K562 (cell line): Measurements from ENCODE around the gene BTF3L4. TPM values are rescaled to one million over a fixed set of nuclear protein-coding genes. Genes with fewer than 3 reads are reported as not detected.

Experiments used
- ARID4B ChIP-seq: sonication (generic); formaldehyde crosslinking; IDR thresholded peaks from 2 replicates; pipeline ENCODE4 v1.8.0; 2022; ENCODE audit warnings: mild to moderate bottlenecking, missing genetic modification reagents
- BDP1 ChIP-seq: IDR thresholded peaks from 3 replicates; pipeline ENCODE4 v1.6.1; 2011; ENCODE audit not compliant: insufficient read length, insufficient read depth
- DMBX1 ChIP-seq: fragments of 250-450 bp; sonication (Bioruptor Pico); IDR thresholded peaks from 2 replicates; pipeline ENCODE4 v1.8.0; 2022; ENCODE audit warnings: inconsistent platforms, mild to moderate bottlenecking, moderate library complexity, borderline replicate concordance
- FOXK2 ChIP-seq, 2 experiments: fragments of 450-650 bp; IDR thresholded peaks in 1 of 2; conservative IDR thresholded peaks in 1 of 2; 2 replicates each; pipeline ENCODE4 v1.6.1; 2016; ENCODE audit warnings: low read depth in 2 of 2, mild to moderate bottlenecking in 1 of 2
- GTF3C2 ChIP-seq: IDR thresholded peaks from 3 replicates; pipeline ENCODE4 v1.6.1; 2011; ENCODE audit warnings: borderline replicate concordance, mild to moderate bottlenecking, moderate library complexity; ENCODE audit not compliant: insufficient read length; ENCODE audit errors: extremely low read depth
- KHSRP ChIP-seq: fragments of 450-650 bp; IDR thresholded peaks from 2 replicates; pipeline ENCODE4 v1.6.1; 2017
- REST ChIP-seq, 2 experiments: fragments of 450-650 bp; formaldehyde crosslinking in 1 of 2; IDR thresholded peaks; 2 replicates each; pipeline versions ENCODE4 v1.4.0 to v1.6.1; 2014 to 2020; ENCODE audit warnings: mild to moderate bottlenecking in 2 of 2, borderline replicate concordance in 1 of 2, low read depth in 1 of 2
- RFX1 ChIP-seq: fragments of 450-650 bp; IDR thresholded peaks from 2 replicates; pipeline ENCODE4 v1.6.1; 2016; ENCODE audit warnings: mild to moderate bottlenecking, moderate library complexity
- ZNF511 ChIP-seq: sonication (generic); formaldehyde crosslinking; IDR thresholded peaks from 2 replicates; pipeline ENCODE4 v1.8.0; 2022; ENCODE audit warnings: mild to moderate bottlenecking, missing genetic modification reagents
- polyA plus RNA-seq, 8 experiments: library from polyadenylated mRNA; depleted of rRNA in 4 of 8; stranded (reverse) in 5 of 8; unstranded in 3 of 8; fragments of >200 nt; fragmentation: Nextera tagmentation in 2 of 8; fragmentation: Illumina TruSeq in 1 of 8; extraction: Ambion mirVana in 2 of 8; extraction: Trizol in 1 of 8; gene quantifications; 2 replicates each; pipeline versions ENCODE4 v1.2.1 to v1.2.3, GENCODE V29; 2011 to 2014; ENCODE audit warnings: inconsistent platforms in 1 of 8, missing spikeins in 1 of 8
- total RNA-seq, 7 experiments: library from RNA; depleted of rRNA in 6 of 7; stranded (reverse); fragments of >200 nt in 6 of 7; fragmentation: Illumina TruSeq in 2 of 7; extraction: Trizol in 2 of 7; gene quantifications; 2 replicates each; pipeline versions ENCODE4 v1.2.1 to v1.2.3, GENCODE V29; 2011 to 2021; ENCODE audit warnings: low replicate concordance in 1 of 7

Gene BTF3L4
- total and polyA plus RNA-seq, 9 of the 15 experiments (the other 6 are each of a cell fraction or from before 2014, with no cell fraction given) = 40.1 to 106 (median 88.8) TPM

GRCh38 chr1:52033190-52034049 is 22.7 kb upstream of the BTF3L4 start, which contains the start of gene KTI12 (continued):
- TF ChIP-seq REST (IDR thresholded peaks at IDR 0.05; ENCODE audit: borderline replicate concordance) = no peak
- TF ChIP-seq REST (CRISPR knock-in tag; IDR thresholded peaks at IDR 0.05; ENCODE audit: low read depth) = peak; percentile 79; the same call in 1 of the 2 replicates
- TF ChIP-seq ZNF511 = peak; percentile 84
- peak; percentile 76 to 78; a peak in 3 of 4 replicates for TF ChIP-seq FOXK2 (conservative IDR thresholded peaks at IDR 0.05 in 1 of 2, IDR thresholded peaks at IDR 0.05 in 1 of 2; ENCODE audit: low read depth in 2 of 2)
- TF ChIP-seq RFX1 = peak; percentile 97
- peak; percentile 99 for TF ChIP-seq ARID4B (CRISPR knock-in tag)
- TF ChIP-seq DMBX1 (CRISPR knock-in tag) = no peak
- TF ChIP-seq KHSRP = 0 out of 2 replicates have a peak, but pooled peaks have one; percentile 27
- no peak for TF ChIP-seq BDP1
- no peak for TF ChIP-seq GTF3C2
